ENCODE data around the gene NDUFAB1. TPM values are rescaled to one million over a fixed set of nuclear protein-coding genes. Genes with fewer than 3 reads are reported as not detected.
A peak's percentile ranks its signal among the peaks of the same experiment; 100 is the strongest.

NDUFAB1 gene
- total RNA-seq, 1 donor from 2014 or later, result 56.5 TPM

DNA sequence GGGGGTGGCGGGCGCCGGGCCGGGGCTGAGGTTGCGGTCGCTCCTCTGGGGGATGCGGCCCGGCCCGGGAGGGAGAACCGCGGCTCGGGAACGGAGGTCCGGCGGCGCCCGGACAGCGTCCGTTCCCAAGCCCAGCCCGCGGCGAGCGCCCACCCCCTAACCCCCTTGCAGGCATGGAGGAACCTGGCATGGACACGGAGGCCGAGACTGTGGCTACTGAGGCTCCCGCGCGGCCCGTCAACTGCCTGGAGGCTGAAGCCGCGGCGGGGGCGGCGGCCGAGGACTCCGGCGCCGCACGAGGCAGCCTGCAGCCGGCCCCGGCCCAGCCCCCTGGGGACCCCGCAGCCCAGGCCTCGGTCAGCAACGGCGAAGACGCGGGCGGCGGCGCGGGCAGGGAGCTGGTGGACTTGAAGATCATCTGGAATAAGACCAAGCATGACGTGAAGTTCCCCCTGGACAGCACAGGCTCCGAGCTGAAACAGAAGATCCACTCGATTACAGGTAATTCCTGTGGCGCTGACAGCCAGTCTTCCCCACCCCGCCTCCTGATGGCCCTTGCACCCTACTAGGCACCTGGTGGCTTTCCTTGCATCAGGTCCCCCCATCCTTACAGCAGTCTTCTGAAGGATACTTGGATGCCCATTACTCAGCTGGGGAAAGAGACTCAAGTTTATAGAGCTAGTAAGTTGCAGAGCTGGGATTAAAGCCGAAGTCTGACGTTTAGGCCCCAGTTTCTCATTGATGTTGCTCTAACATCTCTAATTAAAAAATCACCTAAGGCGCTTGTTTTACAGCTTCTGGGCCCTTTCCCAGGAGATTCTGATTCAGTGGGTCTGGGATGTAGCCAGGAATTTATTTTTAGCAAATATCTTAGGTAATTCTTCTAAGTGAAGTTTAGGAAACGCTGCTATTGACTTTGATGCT lies 38.1 kb downstream of the NDUFAB1 start:
- H3K27ac ChIP-seq, result peak overlapping the region; percentile 87
- no peak for DNase-seq
- H3K9me3 ChIP-seq, result no peaks in the 10 kb centered on the region
- ATAC-seq, result peak; percentile 10 to 30
- TF ChIP-seq, protein P1, sequence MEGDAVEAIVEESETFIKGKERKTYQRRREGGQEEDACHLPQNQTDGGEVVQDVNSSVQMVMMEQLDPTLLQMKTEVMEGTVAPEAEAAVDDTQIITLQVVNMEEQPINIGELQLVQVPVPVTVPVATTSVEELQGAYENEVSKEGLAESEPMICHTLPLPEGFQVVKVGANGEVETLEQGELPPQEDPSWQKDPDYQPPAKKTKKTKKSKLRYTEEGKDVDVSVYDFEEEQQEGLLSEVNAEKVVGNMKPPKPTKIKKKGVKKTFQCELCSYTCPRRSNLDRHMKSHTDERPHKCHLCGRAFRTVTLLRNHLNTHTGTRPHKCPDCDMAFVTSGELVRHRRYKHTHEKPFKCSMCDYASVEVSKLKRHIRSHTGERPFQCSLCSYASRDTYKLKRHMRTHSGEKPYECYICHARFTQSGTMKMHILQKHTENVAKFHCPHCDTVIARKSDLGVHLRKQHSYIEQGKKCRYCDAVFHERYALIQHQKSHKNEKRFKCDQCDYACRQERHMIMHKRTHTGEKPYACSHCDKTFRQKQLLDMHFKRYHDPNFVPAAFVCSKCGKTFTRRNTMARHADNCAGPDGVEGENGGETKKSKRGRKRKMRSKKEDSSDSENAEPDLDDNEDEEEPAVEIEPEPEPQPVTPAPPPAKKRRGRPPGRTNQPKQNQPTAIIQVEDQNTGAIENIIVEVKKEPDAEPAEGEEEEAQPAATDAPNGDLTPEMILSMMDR (IDR thresholded peaks at IDR 0.05), result no peak
- no peaks in the 10 kb centered on the region for H3K27me3 ChIP-seq (ENCODE audit: low read depth)
- peaks cover 41% of the 10 kb centered on the region for H3K36me3 ChIP-seq
- peak overlapping the region; percentile 89 for H3K4me3 ChIP-seq
- intact Hi-C loops (cut with DNase I), result no loop called here
- peaks cover 27% of the 10 kb centered on the region for H3K4me1 ChIP-seq

DNA sequence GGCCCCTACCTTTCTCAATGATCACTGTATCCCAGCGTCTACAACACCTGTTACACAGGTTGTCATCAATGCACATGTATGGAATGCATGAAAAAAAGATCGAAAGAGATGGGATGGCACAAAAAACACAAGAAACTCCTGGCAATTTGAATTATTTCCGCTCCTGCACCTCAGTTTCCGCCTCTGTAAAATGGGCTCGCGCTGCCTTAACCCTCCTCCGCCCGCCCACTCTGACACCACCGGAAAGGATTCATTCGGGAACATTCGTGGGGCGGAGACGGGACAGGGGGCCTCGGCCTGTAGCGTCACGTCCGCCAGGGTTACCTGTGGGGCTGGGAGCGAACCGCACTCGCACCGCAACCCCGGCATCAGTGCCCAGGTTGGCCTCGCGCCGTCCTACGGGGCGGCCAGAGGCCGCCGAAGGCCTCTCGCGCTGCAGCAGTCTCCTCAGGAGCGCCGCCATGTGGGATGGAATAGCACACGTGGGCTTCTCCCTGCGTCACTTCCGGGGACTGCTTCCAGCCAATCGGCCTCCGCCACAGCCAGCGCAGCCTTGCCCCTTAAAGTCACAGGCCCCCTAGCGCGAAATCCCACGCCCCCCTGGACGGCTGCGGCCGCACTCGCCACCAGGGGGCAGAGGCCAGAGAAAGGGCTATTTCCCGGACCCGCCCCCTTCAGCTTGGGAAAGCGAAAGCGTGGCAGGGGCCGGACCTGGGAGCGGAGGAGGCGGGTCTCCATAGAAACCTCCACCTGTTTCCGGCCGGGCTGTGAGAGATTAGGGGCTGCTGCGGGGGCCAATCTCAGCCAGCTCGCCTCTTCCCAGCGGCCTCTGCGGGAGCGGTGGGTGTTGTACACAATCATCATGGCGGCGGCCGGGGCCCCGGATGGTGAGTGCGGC lies 39.0 kb downstream of the NDUFAB1 start, which contains the start of the genes EARS2 and UBFD1:
Gene EARS2, minus strand, starts transcription at position 470 of the 898 bp plus-strand sequence. Its CDS starts 7 bp downstream, at position 463.
Gene UBFD1, plus strand, starts transcription at position 847 of the 898 bp plus-strand sequence. Its CDS starts 16 bp downstream, at position 863.
- ATAC-seq (peak; percentile 98 to 99), DNase-seq (peak; percentile 98)
- H3K27me3 ChIP-seq (ENCODE audit: low read depth), result no peaks in the 10 kb centered on the region
- peak within 1 kb of the TSS; percentile 87 for H3K27ac ChIP-seq
- peaks cover 40% of the 10 kb centered on the region for H3K36me3 ChIP-seq
- H3K4me1 ChIP-seq, result peaks cover 27% of the 10 kb centered on the region
- H3K9me3 ChIP-seq, result no peaks in the 10 kb centered on the region
- H3K4me3 ChIP-seq, result peak within 1 kb of the TSS; percentile 89
- intact Hi-C loops (cut with DNase I), result no loop called here
- TF ChIP-seq, protein P1 (IDR thresholded peaks at IDR 0.05), result peak; percentile 97

- no peaks in the 10 kb centered on the region for H3K27me3 ChIP-seq (ENCODE audit: low read depth)
- H3K27ac ChIP-seq, result no peak overlapping the region
- TF ChIP-seq, protein P1 (IDR thresholded peaks at IDR 0.05), result no peak
- no peak for ATAC-seq
- peak; percentile 14 for DNase-seq
- peaks cover 23% of the 10 kb centered on the region for H3K4me1 ChIP-seq
- H3K36me3 ChIP-seq, result peaks cover 40% of the 10 kb centered on the region
- no peaks in the 10 kb centered on the region for H3K9me3 ChIP-seq
- intact Hi-C loops (cut with DNase I), result no loop called here
- no peak overlapping the region for H3K4me3 ChIP-seq
Observed at GRCh38 chr16:23554536-23554935, 41.6 kb downstream of the NDUFAB1 start.

- ATAC-seq, result no peak
- Histone ChIP-seq H3K4me3 (no peak overlapping the region), H3K27ac (no peak overlapping the region), H3K27me3 (ENCODE audit: low read depth) (no peaks in the 10 kb centered on the region), H3K4me1 (peaks cover 10% of the 10 kb centered on the region), H3K9me3 (no peaks in the 10 kb centered on the region), H3K36me3 (peaks cover 58% of the 10 kb centered on the region)
- peak; percentile 12 for DNase-seq
- TF ChIP-seq, protein P1 (IDR thresholded peaks at IDR 0.05), result no peak
- intact Hi-C loops (cut with DNase I), result no loop called here
Observed at GRCh38 chr16:23552161-23552560, 44.0 kb downstream of the NDUFAB1 start.

GRCh38 chr16:23549938-23550337 lies 46.2 kb downstream of the NDUFAB1 start:
- intact Hi-C loops (cut with DNase I), result no loop called here
- peaks cover 79% of the 10 kb centered on the region for H3K36me3 ChIP-seq
- DNase-seq, result no peak

More at GRCh38 chr16:23549938-23550337, 46.2 kb downstream of the NDUFAB1 start:
- Histone ChIP-seq H3K9me3 (no peaks in the 10 kb centered on the region), H3K27ac (no peak overlapping the region), H3K4me1 (no peaks in the 10 kb centered on the region), H3K27me3 (ENCODE audit: low read depth) (no peaks in the 10 kb centered on the region), H3K4me3 (no peak overlapping the region)
- no peak for ATAC-seq
- TF ChIP-seq, protein P1 (IDR thresholded peaks at IDR 0.05), result no peak
